OCI-LY7 (cell line): ENCODE measurements around the gene RASEF.

Experiments used
- CTCF ChIP-seq: fragments of 200-600 bp; sonication (generic); conservative IDR thresholded peaks from 2 replicates; pipeline ENCODE4 v1.5.1; 2014; ENCODE audit warnings: mild to moderate bottlenecking, antibody characterized with exemption, low read length, moderate library complexity, mixed read lengths
- EZH2phosphoT487 ChIP-seq: fragments of 200-600 bp; sonication (generic); IDR thresholded peaks from 2 replicates; pipeline ENCODE4 v1.6.1; 2018; ENCODE audit warnings: low read depth, borderline replicate concordance, mild to moderate bottlenecking, mixed run types, antibody characterized with exemption, low read length, moderate library complexity, mixed read lengths

GRCh38 chr9:83061036-83061435 lies 1.9 kb downstream of the RASEF start:
- TF ChIP-seq CTCF (no peak), EZH2phosphoT487 (no peak)
